ENCODE data around the gene ZBTB11. TPM values are rescaled to one million over a fixed set of nuclear protein-coding genes. Genes with fewer than 3 reads are reported as not detected.
"Not testable (repeated sequence)": the region's sequence is repeated elsewhere in the genome, so short reads cannot be mapped to it uniquely, and the experiment has no call there.

The ZBTB11 gene
- polyA plus RNA-seq, 1 donor from 2014 or later: 13.8 TPM

DNA sequence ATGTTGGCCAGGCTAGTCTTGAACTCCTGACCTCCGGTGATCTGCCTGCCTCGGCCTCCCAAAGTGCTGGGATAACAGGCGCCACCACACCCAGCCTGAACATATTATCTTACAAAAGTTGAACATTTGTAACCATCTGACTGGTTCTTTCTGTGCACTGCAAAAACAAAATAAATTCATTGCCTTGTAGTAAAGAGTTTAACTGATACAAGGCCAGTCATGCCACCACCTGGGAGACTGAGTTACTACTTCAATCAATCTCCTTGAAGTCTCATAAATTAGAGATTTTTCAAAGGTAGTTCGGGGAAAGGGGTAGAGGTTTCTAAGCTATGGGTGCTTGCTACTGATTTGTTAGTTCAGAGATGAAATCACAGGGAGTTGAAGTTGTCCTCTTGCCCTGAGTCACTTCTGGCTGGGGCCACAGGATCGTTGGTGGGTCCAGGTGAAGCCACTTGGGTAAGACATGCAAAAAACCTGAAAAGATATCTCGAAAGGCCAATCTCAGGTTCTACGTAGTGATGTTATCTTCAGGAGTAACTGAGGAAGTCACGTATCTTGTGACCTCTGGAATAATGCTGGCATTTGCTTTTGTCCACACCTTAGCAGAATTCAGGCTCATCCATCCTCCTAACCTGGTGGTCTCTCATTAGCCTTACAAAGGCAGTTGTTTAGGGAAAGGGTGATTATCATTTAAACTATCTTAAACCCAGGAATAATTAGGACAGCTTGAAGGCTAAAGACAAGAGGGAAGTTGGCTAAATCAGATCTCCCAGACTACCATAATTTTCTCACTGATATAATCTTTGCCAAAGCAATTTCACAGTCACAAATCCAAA lies 33.7 kb downstream of the ZBTB11 start:
- Mint-ChIP-seq H3K4me1 (peaks cover 0 to 7% (median 0%) of the 10 kb centered on the region in 3 donors), H3K9me3 (no peaks in the 10 kb centered on the region), H3K4me3 (no peak overlapping the region), H3K27me3 (no peaks in the 10 kb centered on the region), H3K36me3 (peaks cover 2% of the 10 kb centered on the region), H3K27ac (no peak overlapping the region)

DNA sequence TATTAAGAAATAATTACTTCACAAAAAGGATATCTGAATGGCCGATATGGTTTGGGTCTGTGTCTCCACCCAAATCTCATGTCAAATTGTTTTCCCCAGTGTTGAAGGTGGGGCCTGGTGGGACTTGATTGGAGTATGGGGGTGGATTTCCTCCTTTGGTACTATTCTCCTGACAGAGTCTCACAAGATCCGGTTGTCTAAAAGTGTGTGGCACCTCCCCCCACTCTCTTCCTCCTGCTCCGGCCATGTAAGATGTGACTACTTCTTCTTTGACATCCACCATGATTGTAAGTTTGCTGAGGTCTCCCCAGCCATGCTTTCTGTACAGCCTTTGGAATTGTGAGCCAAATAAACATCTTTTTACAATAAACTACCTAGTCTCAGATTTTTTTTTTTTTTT lies 34.5 kb downstream of the ZBTB11 start:
- Mint-ChIP-seq H3K9me3 (no peaks in the 10 kb centered on the region), H3K27ac (no peak overlapping the region), H3K4me3 (no peak overlapping the region), H3K36me3 (peaks cover 2% of the 10 kb centered on the region), H3K27me3 (no peaks in the 10 kb centered on the region), H3K4me1 (peaks cover 0 to 7% (median 0%) of the 10 kb centered on the region in 3 donors)

DNA sequence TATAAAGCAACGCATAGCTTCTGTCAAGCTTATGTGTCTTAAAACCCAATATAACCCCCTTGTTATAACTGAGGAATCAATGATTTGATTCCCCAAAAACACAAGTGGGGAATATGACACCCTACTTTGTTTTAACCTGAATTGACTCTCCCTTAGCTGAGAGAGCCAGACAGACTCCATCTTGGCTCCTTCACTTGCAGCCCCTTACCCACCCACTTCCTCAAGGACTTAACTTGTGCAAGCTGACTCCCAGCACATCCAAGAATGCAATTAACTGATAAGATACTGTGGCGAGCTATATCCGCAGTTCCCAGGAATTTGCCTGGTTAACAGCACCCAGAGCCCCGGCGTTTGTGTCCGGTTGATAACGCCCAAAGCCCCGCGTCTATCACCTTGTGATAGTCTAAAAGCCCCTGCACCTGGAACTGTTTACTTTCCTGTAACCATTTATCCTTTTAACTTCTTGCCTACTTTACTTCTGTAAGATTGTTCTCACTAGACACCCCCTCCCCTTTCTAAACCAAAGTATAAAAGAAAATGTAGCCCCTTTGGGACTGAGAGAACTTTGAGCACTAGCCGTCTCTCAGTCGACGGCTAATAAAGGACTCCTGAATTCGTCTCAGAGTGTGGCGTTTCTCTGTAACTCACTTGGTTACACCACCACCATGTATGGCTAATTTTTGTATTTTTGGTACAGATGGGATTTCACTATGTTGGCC lies 35.4 kb downstream of the ZBTB11 start:
- H3K27me3 Mint-ChIP-seq, H3K4me3 Mint-ChIP-seq, H3K9me3 Mint-ChIP-seq, H3K4me1 Mint-ChIP-seq, H3K36me3 Mint-ChIP-seq: not testable (repeated sequence)
- H3K27ac Mint-ChIP-seq: peak overlapping the region in 1 of 3 donors; percentile 74

DNA sequence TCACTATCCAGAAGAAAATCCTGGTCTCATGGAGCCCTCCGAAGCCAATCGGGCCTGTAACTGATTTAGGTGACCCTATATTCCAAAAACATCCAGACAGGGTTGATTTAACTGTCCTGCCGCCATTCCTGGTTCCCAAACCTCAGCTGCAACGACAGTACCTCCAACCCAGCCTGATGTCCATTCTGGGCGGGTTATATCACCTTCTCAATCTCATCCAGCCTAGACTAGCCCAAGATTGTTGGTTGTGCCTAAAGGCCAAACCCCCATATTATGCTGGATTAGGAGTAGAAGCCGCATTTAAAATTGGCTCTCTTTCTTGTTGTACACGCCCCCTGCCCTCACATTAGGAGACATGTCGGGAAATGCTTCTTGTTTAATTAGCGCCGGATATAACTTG lies 36.7 kb downstream of the ZBTB11 start:
- Mint-ChIP-seq H3K9me3 (no peaks in the 10 kb centered on the region), H3K4me3 (no peak overlapping the region), H3K27ac (no peak overlapping the region), H3K4me1 (peaks cover 0 to 11% (median 3%) of the 10 kb centered on the region in 3 donors), H3K36me3 (peaks cover 2% of the 10 kb centered on the region), H3K27me3 (no peaks in the 10 kb centered on the region)

DNA sequence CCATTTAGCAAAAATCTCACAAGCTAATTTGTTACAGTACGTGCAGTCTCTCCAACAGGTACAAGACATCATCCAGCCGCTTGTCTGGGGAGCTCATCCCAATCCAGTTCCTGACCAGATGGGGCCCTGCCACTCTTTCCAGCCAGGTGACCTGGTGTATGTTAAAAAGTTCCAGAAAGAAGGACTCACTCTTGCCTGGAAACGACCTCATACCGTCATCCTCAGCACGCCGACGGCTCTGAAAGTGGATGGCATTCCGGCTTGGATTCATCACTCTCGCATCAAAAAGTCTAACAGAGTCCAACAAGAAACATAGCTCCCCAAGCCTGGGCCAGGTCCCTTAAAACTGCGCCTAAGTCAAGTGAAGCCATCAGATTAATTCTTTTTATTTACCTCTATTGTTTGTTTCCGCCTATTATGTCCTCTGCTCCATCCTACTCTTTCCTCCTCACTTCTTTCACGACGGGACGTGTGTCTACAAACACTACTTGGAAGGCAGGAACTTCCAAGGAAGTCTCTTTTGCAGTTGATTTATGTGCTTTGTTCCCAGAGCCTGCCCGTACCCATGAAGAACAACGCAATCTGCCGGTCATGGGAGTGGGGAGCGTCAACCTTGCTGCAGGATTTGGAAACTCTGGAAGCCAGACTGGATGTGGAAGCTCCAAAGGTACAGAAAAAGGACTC lies 37.5 kb downstream of the ZBTB11 start:
- peaks cover 0 to 9% (median 3%) of the 10 kb centered on the region in 3 donors for H3K4me1 Mint-ChIP-seq
- H3K4me3 Mint-ChIP-seq: no peak overlapping the region
- no peaks in the 10 kb centered on the region for H3K27me3 Mint-ChIP-seq
- H3K36me3 Mint-ChIP-seq: peaks cover 2% of the 10 kb centered on the region
- H3K9me3 Mint-ChIP-seq: no peaks in the 10 kb centered on the region
- H3K27ac Mint-ChIP-seq: no peak overlapping the region

DNA sequence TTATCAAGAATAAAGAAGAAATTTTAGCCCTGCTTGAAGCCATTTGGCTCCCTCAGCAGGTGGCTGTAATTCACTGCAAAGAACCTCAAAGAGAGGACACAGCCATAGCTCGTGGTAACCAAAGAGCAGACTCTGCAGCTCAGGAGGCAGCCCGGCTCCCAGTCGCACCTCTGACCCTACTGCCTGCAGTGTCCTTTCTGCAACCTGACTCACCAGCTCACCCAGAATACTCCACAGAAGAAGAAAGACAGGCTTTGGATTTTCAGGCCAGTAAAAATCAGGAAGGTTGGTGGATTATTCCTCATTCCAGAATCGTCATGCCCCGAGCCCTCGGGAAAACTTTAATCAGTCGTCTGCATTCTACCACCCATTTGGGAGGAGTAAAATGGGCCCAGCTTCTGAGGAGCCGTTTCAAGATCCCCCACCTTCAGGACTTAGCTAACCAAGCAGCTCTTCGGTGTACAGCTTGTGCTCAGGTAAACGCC lies 38.6 kb downstream of the ZBTB11 start:
- Mint-ChIP-seq H3K36me3 (peaks cover 2% of the 10 kb centered on the region), H3K27me3 (no peaks in the 10 kb centered on the region), H3K4me1 (peaks cover 0 to 3% (median 3%) of the 10 kb centered on the region in 3 donors), H3K4me3 (no peak overlapping the region), H3K9me3 (no peaks in the 10 kb centered on the region), H3K27ac (no peak overlapping the region)

DNA sequence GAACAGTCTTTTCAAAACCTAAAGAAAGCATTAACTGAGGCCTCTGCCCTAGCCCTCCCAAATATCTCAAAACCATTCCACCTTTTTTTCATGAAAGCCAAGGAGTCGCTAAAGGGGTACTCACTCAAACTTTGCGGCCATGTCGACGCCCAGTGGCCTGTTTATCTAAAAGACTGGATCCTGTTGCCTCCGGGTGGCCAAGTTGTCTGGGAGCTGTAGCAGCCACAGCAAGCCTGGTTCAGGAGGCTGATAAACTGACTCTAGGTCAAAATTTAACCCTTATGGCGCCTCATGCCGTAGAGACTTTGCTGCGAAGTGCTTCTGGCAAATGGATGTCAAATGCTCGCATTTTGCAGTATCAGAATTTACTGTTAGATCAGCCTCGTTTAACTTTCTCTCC lies 39.5 kb downstream of the ZBTB11 start:
- H3K36me3 Mint-ChIP-seq: peaks cover 2% of the 10 kb centered on the region
- no peaks in the 10 kb centered on the region for H3K27me3 Mint-ChIP-seq
- H3K4me3 Mint-ChIP-seq: no peak overlapping the region
- H3K27ac Mint-ChIP-seq: no peak overlapping the region
- H3K4me1 Mint-ChIP-seq: peaks cover 0 to 3% (median 3%) of the 10 kb centered on the region in 3 donors
- H3K9me3 Mint-ChIP-seq: no peaks in the 10 kb centered on the region

DNA sequence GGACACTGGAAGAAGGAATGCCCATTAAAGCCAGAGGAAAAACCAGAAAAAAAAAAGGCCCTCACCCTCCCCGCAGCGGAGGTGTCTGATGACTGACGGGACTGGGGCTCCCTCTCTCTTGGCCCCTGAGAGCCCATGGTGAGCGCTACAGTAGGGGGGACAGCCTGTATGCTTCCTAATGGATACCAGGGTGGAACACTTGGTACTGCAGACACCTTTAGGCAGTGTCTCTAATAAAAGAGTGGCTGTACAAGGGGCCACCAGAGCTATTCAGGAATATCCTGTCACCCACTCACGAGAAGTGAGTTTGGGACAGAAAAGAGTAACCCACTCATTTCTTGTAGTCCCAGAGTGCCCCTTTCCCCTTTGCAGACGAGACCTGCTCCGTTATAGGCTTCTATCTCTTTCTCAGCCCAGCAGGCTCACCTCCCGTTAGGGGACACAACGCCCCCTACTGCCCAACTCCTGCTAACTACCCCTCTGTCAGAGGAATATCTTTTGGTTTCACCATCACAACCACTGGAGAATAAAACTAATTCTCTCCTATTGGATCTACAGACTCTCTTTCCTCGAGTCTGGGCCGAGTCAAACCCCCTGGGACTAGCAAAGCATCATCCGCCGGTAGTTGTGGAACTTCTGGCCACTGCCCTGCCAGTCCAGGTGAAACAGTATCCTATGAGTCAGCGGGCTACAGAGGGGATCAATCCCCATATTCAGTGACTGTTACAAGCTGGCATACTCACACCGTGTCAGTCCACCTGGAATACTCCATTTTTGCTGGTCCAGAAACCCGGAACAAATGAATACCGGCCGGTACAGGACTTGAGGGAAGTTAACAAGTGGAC lies 40.8 kb downstream of the ZBTB11 start:
- H3K4me1 Mint-ChIP-seq: peaks cover 0 to 3% (median 3%) of the 10 kb centered on the region in 3 donors
- H3K9me3 Mint-ChIP-seq: no peaks in the 10 kb centered on the region
- no peak overlapping the region for H3K27ac Mint-ChIP-seq
- H3K27me3 Mint-ChIP-seq: no peaks in the 10 kb centered on the region
- no peaks in the 10 kb centered on the region for H3K36me3 Mint-ChIP-seq
- H3K4me3 Mint-ChIP-seq: peak overlapping the region in 1 of 4 donors; percentile 58

DNA sequence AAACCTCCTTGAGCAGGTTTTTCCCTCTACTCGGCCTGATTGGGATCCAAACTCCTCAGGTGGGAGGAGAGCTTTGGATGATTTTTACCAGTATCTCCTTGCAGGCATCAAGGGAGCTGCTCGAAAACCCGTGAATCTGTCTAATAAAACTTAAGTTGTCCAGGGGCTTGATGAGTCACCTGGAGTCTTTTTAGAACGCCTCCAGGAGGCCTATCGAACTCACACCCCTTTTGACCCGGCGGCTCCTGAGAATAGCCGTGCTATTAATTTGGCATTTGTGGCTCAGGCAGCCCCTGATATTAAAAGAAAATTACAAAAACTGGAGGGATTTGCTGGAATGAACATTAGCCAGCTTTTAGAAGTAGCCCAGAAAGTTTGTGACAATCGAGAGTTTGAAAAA lies 41.6 kb downstream of the ZBTB11 start:
- Mint-ChIP-seq H3K27me3 (no peaks in the 10 kb centered on the region), H3K4me1 (peaks cover 0 to 3% (median 3%) of the 10 kb centered on the region in 3 donors), H3K27ac (no peak overlapping the region), H3K36me3 (no peaks in the 10 kb centered on the region), H3K9me3 (no peaks in the 10 kb centered on the region), H3K4me3 (peak overlapping the region in 1 of 4 donors; percentile 58)

DNA sequence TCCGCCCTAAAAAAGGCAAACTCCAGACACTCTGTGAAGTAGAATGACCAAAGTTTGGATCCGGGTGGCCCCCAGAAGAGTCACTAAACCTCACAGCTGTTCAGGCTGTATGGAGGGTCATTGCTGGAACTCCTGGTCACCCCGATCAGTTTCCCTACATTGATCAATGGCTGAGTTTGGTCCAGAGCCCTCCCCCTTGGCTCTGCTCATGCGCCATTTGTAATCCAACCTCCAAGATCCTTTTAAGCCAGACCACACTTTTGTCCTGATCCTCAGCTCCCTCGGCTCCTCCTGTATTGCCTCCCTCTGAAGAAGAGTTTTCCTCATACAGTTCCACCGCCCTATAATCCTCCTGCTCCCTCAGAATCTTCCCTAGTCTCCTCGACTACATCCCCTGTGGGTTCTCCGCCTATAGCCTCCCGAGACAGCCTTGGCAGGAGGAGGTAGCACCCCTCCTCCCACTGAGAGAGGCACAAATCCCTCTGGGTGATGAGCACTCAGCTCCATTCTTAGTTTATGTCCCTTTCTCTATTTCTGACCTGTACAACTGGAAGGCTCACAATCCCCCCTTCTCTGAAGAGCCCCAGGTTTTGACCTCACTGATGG lies 42.2 kb downstream of the ZBTB11 start:
- Mint-ChIP-seq H3K27ac (peak overlapping the region in 1 of 3 donors; percentile 67), H3K4me3 (no peak overlapping the region), H3K9me3 (no peaks in the 10 kb centered on the region), H3K36me3 (no peaks in the 10 kb centered on the region), H3K4me1 (peaks cover 0 to 3% (median 3%) of the 10 kb centered on the region in 3 donors), H3K27me3 (no peaks in the 10 kb centered on the region)

DNA sequence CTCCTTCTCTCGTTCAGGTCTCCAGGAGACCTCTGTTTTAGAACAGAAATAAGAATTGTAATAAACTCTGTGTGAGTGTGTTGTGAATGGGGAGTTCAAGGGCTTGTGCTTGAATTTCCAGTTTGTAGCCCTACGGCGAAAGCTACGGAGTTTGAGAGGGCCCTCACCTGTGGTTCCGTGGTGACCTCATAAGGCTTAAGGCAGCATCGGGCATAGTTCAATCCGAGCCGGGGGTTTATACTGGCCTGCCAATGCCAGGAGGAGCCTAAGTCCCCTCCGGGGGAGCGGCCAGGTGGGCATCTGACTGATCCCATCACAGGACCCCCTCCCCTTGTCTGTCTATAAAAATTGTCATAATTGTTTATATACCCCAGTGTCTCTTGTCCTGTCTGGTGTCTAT lies 43.7 kb downstream of the ZBTB11 start:
- Mint-ChIP-seq H3K36me3 (no peaks in the 10 kb centered on the region), H3K27me3 (no peaks in the 10 kb centered on the region), H3K9me3 (no peaks in the 10 kb centered on the region), H3K27ac (no peak overlapping the region), H3K4me3 (no peak overlapping the region), H3K4me1 (peaks cover 0 to 3% (median 3%) of the 10 kb centered on the region in 3 donors)

DNA sequence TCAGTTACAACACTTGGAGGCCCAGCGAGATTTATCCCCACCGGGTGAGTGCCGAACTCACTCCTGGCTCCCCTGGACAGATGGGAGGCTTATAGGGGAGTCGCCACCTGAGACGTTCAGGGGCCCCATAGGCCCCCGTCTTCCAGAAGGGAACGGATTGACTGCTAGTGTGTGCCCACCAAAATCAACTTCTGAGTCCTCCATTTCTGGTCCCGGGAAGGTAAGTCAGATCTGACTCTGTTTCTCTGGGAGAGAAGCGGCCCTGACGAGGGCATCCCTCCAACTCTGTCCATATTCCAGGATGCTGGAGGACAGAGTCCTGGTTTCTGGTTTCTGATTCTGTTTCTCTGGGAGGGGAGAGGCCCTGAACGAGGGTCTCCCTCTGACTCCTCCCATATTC lies 44.3 kb downstream of the ZBTB11 start:
- H3K4me1 Mint-ChIP-seq: peaks cover 0 to 3% (median 3%) of the 10 kb centered on the region in 3 donors
- no peaks in the 10 kb centered on the region for H3K9me3 Mint-ChIP-seq
- no peaks in the 10 kb centered on the region for H3K36me3 Mint-ChIP-seq
- H3K27ac Mint-ChIP-seq: no peak overlapping the region
- H3K4me3 Mint-ChIP-seq: no peak overlapping the region
- H3K27me3 Mint-ChIP-seq: no peaks in the 10 kb centered on the region

DNA sequence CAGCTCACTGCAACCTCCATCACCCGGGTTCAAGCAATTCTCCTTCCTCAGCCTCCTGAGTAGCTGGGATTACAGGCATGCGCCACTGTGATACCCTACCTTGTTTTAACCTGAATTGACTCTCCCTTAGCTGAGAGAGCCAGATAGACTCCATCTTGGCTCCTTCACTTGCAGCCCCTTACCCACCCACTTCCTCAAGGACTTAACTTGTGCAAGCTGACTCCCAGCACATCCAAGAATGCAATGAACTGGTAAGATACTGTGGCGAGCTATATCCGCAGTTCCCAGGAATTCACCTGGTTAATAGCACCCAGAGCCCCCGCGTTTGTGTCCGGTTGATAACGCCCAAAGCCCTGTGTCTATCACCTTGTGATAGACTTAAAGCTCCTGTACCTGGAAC lies 45.0 kb downstream of the ZBTB11 start:
- H3K4me3 Mint-ChIP-seq, H3K27me3 Mint-ChIP-seq, H3K36me3 Mint-ChIP-seq, H3K27ac Mint-ChIP-seq, H3K9me3 Mint-ChIP-seq, H3K4me1 Mint-ChIP-seq: not testable (repeated sequence)

DNA sequence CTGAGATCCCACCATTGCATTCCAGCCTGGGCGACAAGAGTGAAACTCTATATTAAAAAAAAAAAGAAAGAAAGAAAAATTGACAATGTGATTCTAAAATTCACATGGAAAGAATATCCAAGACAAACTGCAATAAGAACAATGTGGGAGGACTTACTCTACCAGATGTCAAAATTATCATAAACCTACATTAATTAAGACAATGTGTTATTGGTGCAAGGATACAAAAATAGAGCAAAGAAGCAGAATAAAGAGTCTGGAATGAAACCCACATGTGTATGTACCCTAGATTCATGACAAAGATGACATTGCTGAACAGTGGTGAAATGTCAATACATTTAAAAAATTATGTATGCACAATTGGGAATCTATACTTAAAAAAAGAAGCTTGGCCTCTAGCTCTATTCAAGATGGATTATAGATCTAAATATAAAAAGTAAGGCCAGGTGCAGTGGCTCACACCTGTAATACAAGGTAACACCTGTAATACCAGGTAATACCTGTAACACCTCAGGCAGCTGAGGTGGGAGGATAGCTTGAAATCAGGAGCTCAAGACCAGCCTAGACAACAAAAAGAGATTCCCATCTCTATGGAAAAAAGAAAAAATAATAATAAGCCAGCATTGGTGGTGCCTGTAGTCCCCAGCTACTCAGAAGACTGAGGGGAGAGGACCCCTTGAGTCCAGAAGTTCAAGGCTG lies 45.7 kb downstream of the ZBTB11 start:
- H3K4me3 Mint-ChIP-seq: no peak overlapping the region
- no peak overlapping the region for H3K27ac Mint-ChIP-seq

More for the DNA sequence above, 45.7 kb downstream of the ZBTB11 start:
- Mint-ChIP-seq H3K4me1 (peaks cover 0 to 2% (median 1%) of the 10 kb centered on the region in 3 donors), H3K9me3 (no peaks in the 10 kb centered on the region), H3K27me3 (no peaks in the 10 kb centered on the region), H3K36me3 (no peaks in the 10 kb centered on the region)

All from IgD-negative memory B cell (primary cell).